SIG-M5 (cell line): ENCODE results near the gene GOLGA7B.

Source experiments
- DNase-seq: peaks from one replicate; lab custom pipeline; 2025; lab: John Stamatoyannopoulos, UW

Gene GOLGA7B

GRCh38 chr10:97895915-97896314 lies 46.3 kb downstream of the GOLGA7B start:
- DNase-seq: no peak

GRCh38 chr10:97896756-97897358 lies 47.2 kb downstream of the GOLGA7B start:
- no peak for DNase-seq

- DNase-seq: no peak
Observed at GRCh38 chr10:97898429-97898828, 48.8 kb downstream of the GOLGA7B start.

GRCh38 chr10:97901381-97901780 lies 51.7 kb downstream of the GOLGA7B start:
- no peak for DNase-seq

GRCh38 chr10:97903128-97904017 lies 53.7 kb downstream of the GOLGA7B start:
- no peak for DNase-seq

- no peak for DNase-seq
Observed at GRCh38 chr10:97904018-97904381, 54.4 kb downstream of the GOLGA7B start.

GRCh38 chr10:97904576-97904975 lies 54.9 kb downstream of the GOLGA7B start:
- no peak for DNase-seq

- DNase-seq: no peak
Observed at GRCh38 chr10:97905276-97905675, 55.6 kb downstream of the GOLGA7B start.

- no peak for DNase-seq
Observed at GRCh38 chr10:97907211-97907610, 57.6 kb downstream of the GOLGA7B start.

- no peak for DNase-seq
Observed at GRCh38 chr10:97907830-97908229, 58.2 kb downstream of the GOLGA7B start.

- no peak for DNase-seq
Observed at GRCh38 chr10:97910661-97911060, 61.0 kb downstream of the GOLGA7B start.

- DNase-seq: no peak
Observed at GRCh38 chr10:97911217-97911616, 61.6 kb downstream of the GOLGA7B start.

- no peak for DNase-seq
Observed at GRCh38 chr10:97913193-97913592, 63.5 kb downstream of the GOLGA7B start.

GRCh38 chr10:97913614-97914013 lies 64.0 kb downstream of the GOLGA7B start:
- DNase-seq: no peak

GRCh38 chr10:97914171-97914836 lies 64.7 kb downstream of the GOLGA7B start:
- no peak for DNase-seq

GRCh38 chr10:97914837-97915211 lies 65.2 kb downstream of the GOLGA7B start:
- DNase-seq: no peak

- no peak for DNase-seq
Observed at GRCh38 chr10:97915346-97916131, 65.9 kb downstream of the GOLGA7B start.

GRCh38 chr10:97916586-97916985 lies 66.9 kb downstream of the GOLGA7B start:
- DNase-seq: no peak

GRCh38 chr10:97919012-97919411 lies 69.4 kb downstream of the GOLGA7B start:
- no peak for DNase-seq

- no peak for DNase-seq
Observed at GRCh38 chr10:97920865-97921264, 71.2 kb downstream of the GOLGA7B start.
